Measurements from ENCODE around the gene EFCAB5. TPM values are rescaled to one million over a fixed set of nuclear protein-coding genes. Genes with fewer than 3 reads are reported as not detected.
"Not testable (repeated sequence)": the region's sequence is repeated elsewhere in the genome, so short reads cannot be mapped to it uniquely, and the experiment has no call there.

EFCAB5 gene
- total RNA-seq, 2 donors from 2014 or later = 0.55 TPM; not detected in 1

- ATAC-seq (no peak), DNase-seq (no peak)
- H3K36me3 Mint-ChIP-seq (ENCODE audit: low read depth) = peaks cover 10% of the 10 kb centered on the region
- H3K9me3 ChIP-seq (ENCODE audit: control insufficient read depth, low read length, poor library complexity, severe bottlenecking) = no peaks in the 10 kb centered on the region
- no peak overlapping the region for H3K4me3 Mint-ChIP-seq
- H3K27me3 Mint-ChIP-seq = no peaks in the 10 kb centered on the region
- H3K27ac Mint-ChIP-seq = no peak overlapping the region
- H3K4me1 Mint-ChIP-seq = peaks cover 34% of the 10 kb centered on the region
Measured at GRCh38 chr17:29924786-29925185, 16.6 kb upstream of the EFCAB5 start.

DNA sequence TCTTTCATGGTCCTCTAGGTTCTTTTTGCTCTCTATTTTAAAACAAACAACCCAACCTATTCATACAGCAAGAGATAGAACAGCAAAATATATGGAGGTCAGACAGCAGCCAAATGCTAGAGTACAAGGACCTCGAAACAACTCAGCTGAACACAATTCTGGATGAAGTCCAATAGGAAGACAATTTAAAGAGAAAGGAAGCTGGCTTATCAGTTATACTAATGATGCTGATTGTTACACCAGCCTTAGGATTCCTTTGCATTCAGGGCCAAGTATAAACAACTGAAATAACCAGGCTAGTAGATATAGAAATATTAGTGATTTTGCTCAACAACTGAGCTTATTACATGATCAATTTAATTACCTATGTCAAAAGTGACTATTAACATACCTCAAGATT lies 13.9 kb upstream of the EFCAB5 start:
- H3K27me3 Mint-ChIP-seq = no peaks in the 10 kb centered on the region
- H3K27ac Mint-ChIP-seq = peak overlapping the region; percentile 73
- ATAC-seq (no peak), DNase-seq (no peak)
- peak overlapping the region; percentile 21 for H3K4me3 Mint-ChIP-seq
- H3K9me3 ChIP-seq (ENCODE audit: control insufficient read depth, low read length, poor library complexity, severe bottlenecking) = no peaks in the 10 kb centered on the region
- peaks cover 27% of the 10 kb centered on the region for H3K4me1 Mint-ChIP-seq
- H3K36me3 Mint-ChIP-seq (ENCODE audit: low read depth) = peaks cover 8% of the 10 kb centered on the region

GRCh38 chr17:29929006-29929532 lies 12.4 kb upstream of the EFCAB5 start:
- peaks cover 27% of the 10 kb centered on the region for H3K4me1 Mint-ChIP-seq
- H3K36me3 Mint-ChIP-seq (ENCODE audit: low read depth) = peaks cover 8% of the 10 kb centered on the region
- no peaks in the 10 kb centered on the region for H3K27me3 Mint-ChIP-seq

GRCh38 chr17:29929533-29930408 lies 11.7 kb upstream of the EFCAB5 start, which contains the start of gene SSH2:
Gene SSH2 (minus strand): TSS chr17:29930228. CDS start chr17:29930000, 228 bp downstream.
- Mint-ChIP-seq H3K27me3 (no peaks in the 10 kb centered on the region), H3K4me1 (peaks cover 27% of the 10 kb centered on the region), H3K4me3 (no peak within 1 kb of the TSS), H3K36me3 (ENCODE audit: low read depth) (peaks cover 8% of the 10 kb centered on the region), H3K27ac (no peak within 1 kb of the TSS)
- peak; percentile 80 to 91 (median 84) for DNase-seq
- ATAC-seq = peak; percentile 77
- no peaks in the 10 kb centered on the region for H3K9me3 ChIP-seq (ENCODE audit: control insufficient read depth, low read length, poor library complexity, severe bottlenecking)

More at GRCh38 chr17:29929006-29929532, 12.4 kb upstream of the EFCAB5 start:
- no peaks in the 10 kb centered on the region for H3K9me3 ChIP-seq (ENCODE audit: control insufficient read depth, low read length, poor library complexity, severe bottlenecking)
- ATAC-seq (no peak), DNase-seq (no peak)
- Mint-ChIP-seq H3K4me3 (no peak overlapping the region), H3K27ac (no peak overlapping the region)

DNA sequence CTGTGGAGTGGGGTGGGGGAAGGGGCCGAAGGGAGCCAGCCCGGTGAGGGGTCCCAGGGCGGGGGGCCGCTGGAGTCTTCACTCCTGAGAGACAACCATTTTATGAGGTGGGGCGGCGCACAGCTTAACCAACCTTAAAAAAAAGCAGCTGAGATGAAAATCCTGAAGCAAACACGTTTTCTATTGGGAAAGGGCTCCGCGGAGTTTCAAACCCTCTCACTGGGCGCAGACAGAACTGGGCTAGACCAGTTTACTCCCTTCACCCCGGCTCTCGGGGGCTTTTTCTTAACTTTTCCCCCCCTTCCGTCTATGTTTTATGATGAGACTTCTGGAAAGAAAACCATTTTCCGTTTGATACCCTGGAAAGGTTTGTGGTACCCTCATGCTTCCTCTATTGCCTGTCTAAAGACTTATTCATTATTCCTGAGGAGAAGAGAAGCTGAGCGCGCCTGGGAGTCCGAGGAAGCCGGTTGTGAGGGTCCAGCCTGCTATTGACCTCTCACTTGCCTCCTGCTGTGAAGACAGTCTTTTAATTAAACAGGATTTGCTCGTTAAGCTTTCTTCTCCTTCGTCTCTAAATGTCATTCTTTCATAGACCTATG lies 10.9 kb upstream of the EFCAB5 start:
- no peak overlapping the region for H3K27ac Mint-ChIP-seq
- no peaks in the 10 kb centered on the region for H3K9me3 ChIP-seq (ENCODE audit: control insufficient read depth, low read length, poor library complexity, severe bottlenecking)
- no peaks in the 10 kb centered on the region for H3K27me3 Mint-ChIP-seq
- peak; percentile 38 for ATAC-seq
- H3K36me3 Mint-ChIP-seq (ENCODE audit: low read depth) = peaks cover 8% of the 10 kb centered on the region
- no peak overlapping the region for H3K4me3 Mint-ChIP-seq
- peaks cover 27% of the 10 kb centered on the region for H3K4me1 Mint-ChIP-seq
- no peak for DNase-seq

DNA sequence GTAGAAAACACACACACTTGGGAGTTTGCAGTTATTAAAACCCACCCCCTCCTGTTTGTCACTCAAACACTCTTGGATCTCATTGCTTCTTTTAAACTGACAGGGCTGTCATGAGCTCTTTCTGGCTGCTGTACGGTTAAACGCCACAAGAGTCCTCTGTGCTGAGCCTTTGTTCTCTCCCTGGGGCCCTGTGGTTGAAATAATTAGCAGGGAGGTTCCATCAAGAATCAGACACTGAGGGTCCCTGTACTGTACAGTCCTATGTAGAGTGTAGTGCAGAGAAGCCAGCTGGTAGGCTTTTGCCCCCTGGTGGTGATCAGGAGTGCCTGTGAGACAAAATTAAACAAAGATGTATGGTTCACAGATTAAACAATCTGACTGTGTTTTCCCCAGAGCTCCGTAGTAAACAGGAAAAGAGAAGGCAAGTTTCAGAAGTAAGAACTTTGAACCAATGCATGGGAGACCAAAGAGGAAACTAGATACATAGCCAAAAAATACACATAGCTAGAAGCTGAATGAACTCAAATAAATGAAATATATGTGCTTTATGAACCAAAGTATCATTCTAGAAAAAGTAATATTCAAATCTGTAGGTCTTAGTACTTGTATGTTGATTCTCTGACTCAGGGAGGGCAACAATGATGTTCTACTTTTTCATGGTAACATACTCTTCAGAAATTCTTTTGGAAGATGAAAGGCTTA lies 10.1 kb upstream of the EFCAB5 start:
- peaks cover 24% of the 10 kb centered on the region for H3K4me1 Mint-ChIP-seq
- no peaks in the 10 kb centered on the region for H3K9me3 ChIP-seq (ENCODE audit: control insufficient read depth, low read length, poor library complexity, severe bottlenecking)
- H3K36me3 Mint-ChIP-seq (ENCODE audit: low read depth) = peaks cover 8% of the 10 kb centered on the region
- ATAC-seq (peak; percentile 73), DNase-seq (peak; percentile 33 to 51 (median 46))
- H3K4me3 Mint-ChIP-seq = no peak overlapping the region
- H3K27ac Mint-ChIP-seq = no peak overlapping the region
- H3K27me3 Mint-ChIP-seq = no peaks in the 10 kb centered on the region

DNA sequence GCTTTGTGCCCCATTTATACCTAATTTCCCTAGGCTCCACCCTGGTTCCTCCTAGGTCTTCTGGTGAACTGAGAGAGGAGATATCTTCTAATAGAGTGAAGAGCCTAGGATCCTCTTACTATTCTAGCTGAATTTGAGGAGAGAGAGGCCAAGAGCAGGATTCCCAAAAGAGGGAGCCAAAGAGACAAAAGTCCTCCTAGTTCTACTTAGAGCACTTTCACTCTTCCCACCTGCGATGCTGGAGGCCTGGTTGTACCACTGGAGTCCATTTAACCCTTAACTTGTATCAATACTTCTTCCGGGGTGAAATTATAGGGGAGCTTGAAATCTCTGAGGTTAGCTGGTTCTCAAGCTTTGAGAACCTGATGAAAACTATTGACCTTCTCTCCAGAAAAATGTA lies 8.1 kb upstream of the EFCAB5 start:
- ATAC-seq = no peak
- Mint-ChIP-seq H3K27me3 (no peaks in the 10 kb centered on the region), H3K4me3 (no peak overlapping the region), H3K36me3 (ENCODE audit: low read depth) (peaks cover 8% of the 10 kb centered on the region), H3K27ac (no peak overlapping the region), H3K4me1 (peaks cover 11% of the 10 kb centered on the region)
- H3K9me3 ChIP-seq (ENCODE audit: control insufficient read depth, low read length, poor library complexity, severe bottlenecking) = no peaks in the 10 kb centered on the region
- DNase-seq = no peak

- not testable (repeated sequence) for ATAC-seq; H3K4me1 Mint-ChIP-seq; H3K36me3 Mint-ChIP-seq (ENCODE audit: low read depth); DNase-seq; H3K9me3 ChIP-seq (ENCODE audit: control insufficient read depth, low read length, poor library complexity, severe bottlenecking); H3K27me3 Mint-ChIP-seq; H3K4me3 Mint-ChIP-seq; H3K27ac Mint-ChIP-seq
Measured at GRCh38 chr17:29935909-29936308, 5.5 kb upstream of the EFCAB5 start.

GRCh38 chr17:29936724-29937123 lies 4.7 kb upstream of the EFCAB5 start:
- H3K9me3 ChIP-seq (ENCODE audit: control insufficient read depth, low read length, poor library complexity, severe bottlenecking) = no peaks in the 10 kb centered on the region
- no peak overlapping the region for H3K27ac Mint-ChIP-seq
- H3K4me3 Mint-ChIP-seq = no peak overlapping the region
- peaks cover 2% of the 10 kb centered on the region for H3K4me1 Mint-ChIP-seq
- DNase-seq (no peak), ATAC-seq (no peak)
- H3K36me3 Mint-ChIP-seq (ENCODE audit: low read depth) = no peaks in the 10 kb centered on the region
- H3K27me3 Mint-ChIP-seq = no peaks in the 10 kb centered on the region

- H3K27ac Mint-ChIP-seq = no peak overlapping the region
- no peak for DNase-seq
- no peaks in the 10 kb centered on the region for H3K9me3 ChIP-seq (ENCODE audit: control insufficient read depth, low read length, poor library complexity, severe bottlenecking)
- no peaks in the 10 kb centered on the region for H3K27me3 Mint-ChIP-seq
- peaks cover 3% of the 10 kb centered on the region for H3K4me1 Mint-ChIP-seq
- H3K4me3 Mint-ChIP-seq = no peak overlapping the region
- ATAC-seq = no peak
- peaks cover 2% of the 10 kb centered on the region for H3K36me3 Mint-ChIP-seq (ENCODE audit: low read depth)
Measured at GRCh38 chr17:29945281-29945680, 3.8 kb downstream of the EFCAB5 start.

- Mint-ChIP-seq H3K27me3 (no peaks in the 10 kb centered on the region), H3K4me3 (no peak overlapping the region), H3K36me3 (ENCODE audit: low read depth) (peaks cover 2% of the 10 kb centered on the region), H3K4me1 (peaks cover 3% of the 10 kb centered on the region), H3K27ac (no peak overlapping the region)
- ATAC-seq = no peak
- DNase-seq = no peak
- H3K9me3 ChIP-seq (ENCODE audit: control insufficient read depth, low read length, poor library complexity, severe bottlenecking) = no peaks in the 10 kb centered on the region
Measured at GRCh38 chr17:29948448-29949215, 7.2 kb downstream of the EFCAB5 start.

DNA sequence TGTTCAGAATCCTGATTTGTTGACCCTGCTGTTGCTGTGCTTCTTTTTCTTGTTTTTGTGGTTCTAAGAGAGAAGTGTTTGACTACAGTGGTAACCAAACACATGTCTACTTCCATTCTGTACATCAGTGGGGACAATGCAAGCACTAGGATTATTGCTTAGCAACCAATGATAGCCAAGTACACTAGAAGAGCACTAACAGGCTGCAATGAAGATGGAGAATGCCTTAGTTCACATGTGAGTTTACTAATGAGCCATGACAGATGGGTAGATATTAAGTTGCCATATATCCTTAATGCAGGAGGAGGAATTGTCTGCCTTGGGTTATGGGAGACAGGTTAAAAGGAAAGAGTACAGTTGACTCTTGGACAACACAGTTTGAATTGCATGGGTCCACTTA lies 8.3 kb downstream of the EFCAB5 start:
- H3K36me3 Mint-ChIP-seq (ENCODE audit: low read depth) = peaks cover 2% of the 10 kb centered on the region
- DNase-seq = no peak
- H3K27me3 Mint-ChIP-seq = no peaks in the 10 kb centered on the region
- H3K9me3 ChIP-seq (ENCODE audit: control insufficient read depth, low read length, poor library complexity, severe bottlenecking) = no peaks in the 10 kb centered on the region
- no peak overlapping the region for H3K27ac Mint-ChIP-seq
- ATAC-seq = no peak
- peaks cover 3% of the 10 kb centered on the region for H3K4me1 Mint-ChIP-seq
- no peak overlapping the region for H3K4me3 Mint-ChIP-seq
